Measurements from ENCODE around the gene MED26. TPM values are rescaled to one million over a fixed set of nuclear protein-coding genes. Genes with fewer than 3 reads are reported as not detected.
"Not testable (repeated sequence)": the region's sequence is repeated elsewhere in the genome, so short reads cannot be mapped to it uniquely, and the experiment has no call there.

The MED26 gene
- total RNA-seq, 2 donors from 2014 or later = 36.4 to 41.8 TPM

GRCh38 chr19:16569609-16570320 is 58.2 kb downstream of the MED26 start:
- H3K4me3 Mint-ChIP-seq = peak overlapping the region; percentile 28
- H3K36me3 Mint-ChIP-seq (ENCODE audit: low read depth) = peaks cover 4% of the 10 kb centered on the region
- DNase-seq (no peak), ATAC-seq (no peak)
- H3K9me3 ChIP-seq (ENCODE audit: control insufficient read depth, low read length, poor library complexity, severe bottlenecking) = no peaks in the 10 kb centered on the region
- H3K4me1 Mint-ChIP-seq = peaks cover 29% of the 10 kb centered on the region
- no peaks in the 10 kb centered on the region for H3K27me3 Mint-ChIP-seq
- H3K27ac Mint-ChIP-seq = peak overlapping the region; percentile 49

- no peak for DNase-seq
- H3K9me3 ChIP-seq (ENCODE audit: control insufficient read depth, low read length, poor library complexity, severe bottlenecking) = no peaks in the 10 kb centered on the region
- Mint-ChIP-seq H3K4me1 (peaks cover 16% of the 10 kb centered on the region), H3K27ac (peak overlapping the region; percentile 94), H3K36me3 (ENCODE audit: low read depth) (peaks cover 6% of the 10 kb centered on the region), H3K4me3 (peak overlapping the region; percentile 85), H3K27me3 (no peaks in the 10 kb centered on the region)
- ATAC-seq = no peak
Measured at GRCh38 chr19:16566702-16567101, 61.3 kb downstream of the MED26 start.

- ATAC-seq (peak; percentile 99), DNase-seq (peak; percentile 66 to 79 (median 71))
- H3K27ac Mint-ChIP-seq = peak overlapping the region; percentile 94
- H3K9me3 ChIP-seq (ENCODE audit: control insufficient read depth, low read length, poor library complexity, severe bottlenecking) = no peaks in the 10 kb centered on the region
- peak overlapping the region; percentile 85 for H3K4me3 Mint-ChIP-seq
- no peaks in the 10 kb centered on the region for H3K27me3 Mint-ChIP-seq
- H3K36me3 Mint-ChIP-seq (ENCODE audit: low read depth) = peaks cover 6% of the 10 kb centered on the region
- H3K4me1 Mint-ChIP-seq = peaks cover 12% of the 10 kb centered on the region
Measured at GRCh38 chr19:16566161-16566560, 61.8 kb downstream of the MED26 start.

- H3K27ac Mint-ChIP-seq = no peak overlapping the region
- no peaks in the 10 kb centered on the region for H3K27me3 Mint-ChIP-seq
- H3K4me1 Mint-ChIP-seq = peaks cover 12% of the 10 kb centered on the region
- DNase-seq (no peak), ATAC-seq (no peak)
- H3K36me3 Mint-ChIP-seq (ENCODE audit: low read depth) = peaks cover 6% of the 10 kb centered on the region
- H3K4me3 Mint-ChIP-seq = peak overlapping the region; percentile 47
- H3K9me3 ChIP-seq (ENCODE audit: control insufficient read depth, low read length, poor library complexity, severe bottlenecking) = no peaks in the 10 kb centered on the region
Measured at GRCh38 chr19:16564842-16565241, 63.2 kb downstream of the MED26 start.

GRCh38 chr19:16562608-16563025 is 65.4 kb downstream of the MED26 start:
- H3K9me3 ChIP-seq (ENCODE audit: control insufficient read depth, low read length, poor library complexity, severe bottlenecking) = no peaks in the 10 kb centered on the region
- Mint-ChIP-seq H3K4me3 (no peak overlapping the region), H3K4me1 (peaks cover 12% of the 10 kb centered on the region), H3K27ac (no peak overlapping the region), H3K36me3 (ENCODE audit: low read depth) (peaks cover 6% of the 10 kb centered on the region), H3K27me3 (no peaks in the 10 kb centered on the region)
- DNase-seq (no peak), ATAC-seq (no peak)

- peak overlapping the region; percentile 78 for H3K27ac Mint-ChIP-seq
- no peaks in the 10 kb centered on the region for H3K9me3 ChIP-seq (ENCODE audit: control insufficient read depth, low read length, poor library complexity, severe bottlenecking)
- H3K4me1 Mint-ChIP-seq = peaks cover 6% of the 10 kb centered on the region
- ATAC-seq (no peak), DNase-seq (no peak)
- no peaks in the 10 kb centered on the region for H3K27me3 Mint-ChIP-seq
- no peak overlapping the region for H3K4me3 Mint-ChIP-seq
- peaks cover 5% of the 10 kb centered on the region for H3K36me3 Mint-ChIP-seq (ENCODE audit: low read depth)
Measured at GRCh38 chr19:16561382-16561781, 66.6 kb downstream of the MED26 start.

- H3K9me3 ChIP-seq (ENCODE audit: control insufficient read depth, low read length, poor library complexity, severe bottlenecking) = no peaks in the 10 kb centered on the region
- Mint-ChIP-seq H3K36me3 (ENCODE audit: low read depth) (peaks cover 4% of the 10 kb centered on the region), H3K4me1 (peaks cover 3% of the 10 kb centered on the region), H3K4me3 (no peak overlapping the region), H3K27ac (peak overlapping the region; percentile 14), H3K27me3 (no peaks in the 10 kb centered on the region)
- ATAC-seq (no peak), DNase-seq (no peak)
Measured at GRCh38 chr19:16559780-16560276, 68.2 kb downstream of the MED26 start.

GRCh38 chr19:16554776-16555175 is 73.2 kb downstream of the MED26 start:
- H3K9me3 ChIP-seq (ENCODE audit: control insufficient read depth, low read length, poor library complexity, severe bottlenecking) = no peaks in the 10 kb centered on the region
- no peaks in the 10 kb centered on the region for H3K27me3 Mint-ChIP-seq
- no peak overlapping the region for H3K4me3 Mint-ChIP-seq
- DNase-seq (no peak), ATAC-seq (no peak)
- peak overlapping the region; percentile 21 for H3K27ac Mint-ChIP-seq
- H3K4me1 Mint-ChIP-seq = peaks cover 4% of the 10 kb centered on the region
- no peaks in the 10 kb centered on the region for H3K36me3 Mint-ChIP-seq (ENCODE audit: low read depth)

GRCh38 chr19:16551902-16552301 is 76.1 kb downstream of the MED26 start:
- H3K27me3 Mint-ChIP-seq = not testable (repeated sequence)

GRCh38 chr19:16548956-16549355 is 79.0 kb downstream of the MED26 start:
- no peak for ATAC-seq
- no peaks in the 10 kb centered on the region for H3K36me3 Mint-ChIP-seq (ENCODE audit: low read depth)
- DNase-seq = no peak
- H3K9me3 ChIP-seq (ENCODE audit: control insufficient read depth, low read length, poor library complexity, severe bottlenecking) = no peaks in the 10 kb centered on the region
- peak overlapping the region; percentile 54 for H3K27ac Mint-ChIP-seq
- peaks cover 12% of the 10 kb centered on the region for H3K4me1 Mint-ChIP-seq
- no peak overlapping the region for H3K4me3 Mint-ChIP-seq
- no peaks in the 10 kb centered on the region for H3K27me3 Mint-ChIP-seq

More at GRCh38 chr19:16551902-16552301, 76.1 kb downstream of the MED26 start:
- H3K27ac Mint-ChIP-seq; DNase-seq; ATAC-seq; H3K4me1 Mint-ChIP-seq; H3K4me3 Mint-ChIP-seq; H3K9me3 ChIP-seq (ENCODE audit: control insufficient read depth, low read length, poor library complexity, severe bottlenecking); H3K36me3 Mint-ChIP-seq (ENCODE audit: low read depth): not testable (repeated sequence)

- peak overlapping the region; percentile 56 for H3K4me3 Mint-ChIP-seq
- no peak overlapping the region for H3K27ac Mint-ChIP-seq
- DNase-seq (no peak), ATAC-seq (no peak)
- H3K36me3 Mint-ChIP-seq (ENCODE audit: low read depth) = no peaks in the 10 kb centered on the region
- no peaks in the 10 kb centered on the region for H3K9me3 ChIP-seq (ENCODE audit: control insufficient read depth, low read length, poor library complexity, severe bottlenecking)
- peaks cover 26% of the 10 kb centered on the region for H3K4me1 Mint-ChIP-seq
- no peaks in the 10 kb centered on the region for H3K27me3 Mint-ChIP-seq
Measured at GRCh38 chr19:16544473-16545231, 83.4 kb downstream of the MED26 start.

GRCh38 chr19:16543734-16544133 is 84.3 kb downstream of the MED26 start:
- ATAC-seq = not testable (repeated sequence)
- H3K4me1 Mint-ChIP-seq = peaks cover 28% of the 10 kb centered on the region

GRCh38 chr19:16542910-16543472 is 85.0 kb downstream of the MED26 start:
- no peak for DNase-seq
- H3K36me3 Mint-ChIP-seq (ENCODE audit: low read depth) = peaks cover 3% of the 10 kb centered on the region
- H3K4me1 Mint-ChIP-seq = peaks cover 33% of the 10 kb centered on the region
- H3K4me3 Mint-ChIP-seq = peak overlapping the region; percentile 97
- H3K9me3 ChIP-seq (ENCODE audit: control insufficient read depth, low read length, poor library complexity, severe bottlenecking) = no peaks in the 10 kb centered on the region
- no peaks in the 10 kb centered on the region for H3K27me3 Mint-ChIP-seq
- peak; percentile 13 for ATAC-seq
- peak overlapping the region; percentile 93 for H3K27ac Mint-ChIP-seq

More at GRCh38 chr19:16543734-16544133, 84.3 kb downstream of the MED26 start:
- not testable (repeated sequence) for H3K9me3 ChIP-seq (ENCODE audit: control insufficient read depth, low read length, poor library complexity, severe bottlenecking); H3K27me3 Mint-ChIP-seq; DNase-seq; H3K36me3 Mint-ChIP-seq (ENCODE audit: low read depth)
- H3K27ac Mint-ChIP-seq = peak overlapping the region; percentile 93
- H3K4me3 Mint-ChIP-seq = peak overlapping the region; percentile 97

All from T-helper 17 cell (primary cell).